ENCODE results near the gene HECA. TPM values are rescaled to one million over a fixed set of nuclear protein-coding genes. Genes with fewer than 3 reads are reported as not detected.
"Not testable (repeated sequence)": the region's sequence is repeated elsewhere in the genome, so short reads cannot be mapped to it uniquely, and the experiment has no call there.

The HECA gene
- total RNA-seq, 2 experiments from 2014 or later: 61.1 to 61.2 TPM

DNA sequence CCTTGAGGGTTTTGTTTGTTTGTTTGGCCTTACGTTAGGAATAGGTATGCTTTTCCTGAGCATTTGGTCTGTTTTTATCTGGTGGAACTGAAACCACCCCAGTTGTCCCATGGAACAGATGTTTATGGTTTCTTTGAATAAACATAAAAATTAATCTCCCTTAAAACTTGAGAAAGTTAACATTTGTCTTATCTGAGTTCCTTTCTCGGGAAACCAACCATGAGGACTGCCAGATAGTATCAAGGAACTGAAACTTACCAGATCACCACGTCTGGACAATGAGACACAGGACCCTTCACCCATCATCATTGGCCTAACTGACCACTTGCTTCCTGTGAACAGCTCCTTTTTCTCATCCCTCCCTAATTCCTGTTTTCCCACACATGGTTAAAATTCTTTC, 15.3 kb upstream of the HECA start:
- Mint-ChIP-seq H3K27ac (no peak overlapping the region), H3K27me3 (ENCODE audit: low read depth) (no peaks in the 10 kb centered on the region), H3K36me3 (ENCODE audit: low read depth) (peaks cover 20% of the 10 kb centered on the region), H3K9me3 (peaks cover 22% of the 10 kb centered on the region), H3K4me3 (no peak overlapping the region), H3K4me1 (ENCODE audit: low read depth) (peaks cover 35% of the 10 kb centered on the region)
- intact Hi-C loops (cut with micrococcal nuclease): loop anchor here (10.0 kb wide), 1 partner anchor 425 kb away; no protein-coding TSS in a partner anchor
- CTCF ChIA-PET: interaction anchor here (0.8 to 1.6 kb wide), 3 partner anchors 16 to 250 kb away, joined by 3 read pairs; no protein-coding TSS in a partner anchor
- DNase-seq: no peak

DNA sequence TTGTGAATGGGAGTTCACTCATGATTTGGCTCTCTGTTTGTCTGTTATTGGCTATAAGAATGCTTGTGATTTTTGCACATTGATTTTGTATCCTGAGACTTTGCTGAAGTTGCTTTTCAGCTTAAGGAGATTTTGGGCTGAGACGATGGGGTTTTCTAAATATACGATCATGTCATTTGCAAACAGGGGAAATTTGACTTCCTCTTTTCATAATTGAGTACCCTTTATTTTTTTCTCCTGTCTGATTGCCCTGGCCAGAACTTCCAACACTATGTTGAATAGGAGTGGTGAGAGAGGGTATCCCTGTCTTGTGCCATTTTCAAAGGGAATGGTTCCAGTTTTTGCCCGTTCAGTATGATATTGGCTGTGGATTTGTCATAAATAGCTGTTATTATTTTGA, 12.1 kb upstream of the HECA start:
- intact Hi-C loops (cut with micrococcal nuclease); H3K27ac Mint-ChIP-seq; H3K27me3 Mint-ChIP-seq (ENCODE audit: low read depth); H3K4me3 Mint-ChIP-seq; DNase-seq: not testable (repeated sequence)
- CTCF ChIA-PET: interaction anchor here (0.8 to 3.4 kb wide), 2 partner anchors 9 to 242 kb away, joined by 3 to 34 read pairs; no protein-coding TSS in a partner anchor
- peaks cover 19% of the 10 kb centered on the region for H3K36me3 Mint-ChIP-seq (ENCODE audit: low read depth)
- H3K4me1 Mint-ChIP-seq (ENCODE audit: low read depth): peaks cover 39% of the 10 kb centered on the region
- peaks cover 20% of the 10 kb centered on the region for H3K9me3 Mint-ChIP-seq

DNA sequence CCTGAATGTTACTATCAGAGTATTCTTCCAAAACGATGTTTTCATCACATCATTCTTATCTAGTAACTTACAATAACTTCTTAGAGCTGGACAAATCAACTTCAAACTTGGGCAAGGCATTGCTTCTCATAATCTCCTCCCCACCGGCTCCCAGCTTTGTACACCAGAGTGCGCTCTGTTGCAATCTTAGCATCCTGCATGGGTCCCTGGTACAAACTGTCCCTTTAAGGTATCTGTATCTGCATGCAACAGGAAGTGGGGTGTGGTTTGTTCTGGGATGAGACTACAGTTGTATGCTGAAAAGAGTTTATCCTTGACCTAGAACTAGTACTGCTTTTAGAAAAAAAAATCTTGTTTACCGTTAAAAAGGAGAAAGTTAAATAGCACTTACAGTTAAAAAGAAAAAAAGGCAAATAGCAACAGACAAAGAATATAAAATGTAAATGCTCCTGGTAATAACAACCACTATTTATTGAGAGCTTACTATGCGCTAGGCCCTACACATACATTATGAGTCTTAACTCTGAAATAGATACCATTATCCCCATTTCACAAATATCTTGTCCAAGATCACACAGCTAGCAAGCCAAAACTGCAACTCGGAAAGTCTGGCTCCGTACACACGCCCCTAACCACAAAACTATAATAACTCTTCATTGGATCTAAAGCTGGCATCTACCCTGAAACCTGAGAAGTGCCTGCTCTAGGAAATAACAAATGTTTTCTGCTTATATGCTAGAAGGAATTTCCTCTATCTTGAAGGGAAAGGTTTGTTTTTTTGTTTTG, 9.8 kb upstream of the HECA start:
- H3K27ac Mint-ChIP-seq: peak overlapping the region; percentile 94
- intact Hi-C loops (cut with micrococcal nuclease): loop anchor here (1.0 to 2.0 kb wide), 10 partner anchors 11 to 308 kb away; partner anchors contain the start of gene TXLNB
- peaks cover 56% of the 10 kb centered on the region for H3K4me1 Mint-ChIP-seq (ENCODE audit: low read depth)
- peaks cover 8% of the 10 kb centered on the region for H3K9me3 Mint-ChIP-seq
- CTCF ChIA-PET: interaction anchor here (0.6 to 3.7 kb wide), 34 partner anchors 8 to 249 kb away, joined by 3 to 34 read pairs (median 4); partner anchors contain the start of genes CITED2, HECA and TXLNB
- H3K27me3 Mint-ChIP-seq (ENCODE audit: low read depth): no peaks in the 10 kb centered on the region
- DNase-seq: peak; percentile 93
- H3K36me3 Mint-ChIP-seq (ENCODE audit: low read depth): peaks cover 5% of the 10 kb centered on the region
- peak overlapping the region; percentile 54 for H3K4me3 Mint-ChIP-seq

DNA sequence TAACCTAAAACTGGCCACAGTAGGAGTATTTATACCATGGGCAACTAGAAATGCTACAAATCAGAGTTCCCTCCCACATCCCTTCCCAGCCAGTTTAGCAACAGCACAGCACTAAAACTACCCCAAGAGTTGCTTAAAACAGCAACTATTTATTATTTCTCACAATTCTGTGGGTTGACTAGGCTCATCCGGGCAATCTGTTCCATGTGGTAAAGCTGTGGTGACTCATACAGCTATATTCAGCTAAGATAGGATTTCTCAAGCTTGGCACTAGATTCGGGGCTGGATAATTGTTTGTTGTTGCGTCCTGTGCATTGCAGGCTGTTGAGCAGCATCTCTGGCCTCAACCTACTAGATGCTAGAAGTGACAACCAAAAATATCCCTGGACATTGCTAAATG, 8.6 kb upstream of the HECA start:
- CTCF ChIA-PET: interaction anchor here (0.6 to 3.7 kb wide), 16 partner anchors 7 to 248 kb away, joined by 3 to 34 read pairs (median 6); partner anchors contain the start of genes CITED2, HECA and TXLNB
- Mint-ChIP-seq H3K27me3 (ENCODE audit: low read depth) (no peaks in the 10 kb centered on the region), H3K27ac (peak overlapping the region; percentile 94), H3K36me3 (ENCODE audit: low read depth) (no peaks in the 10 kb centered on the region), H3K4me1 (ENCODE audit: low read depth) (peaks cover 62% of the 10 kb centered on the region), H3K9me3 (peaks cover under 1% of the 10 kb centered on the region), H3K4me3 (no peak overlapping the region)
- peak; percentile 66 for DNase-seq
- intact Hi-C loops (cut with micrococcal nuclease): no loop called here

DNA sequence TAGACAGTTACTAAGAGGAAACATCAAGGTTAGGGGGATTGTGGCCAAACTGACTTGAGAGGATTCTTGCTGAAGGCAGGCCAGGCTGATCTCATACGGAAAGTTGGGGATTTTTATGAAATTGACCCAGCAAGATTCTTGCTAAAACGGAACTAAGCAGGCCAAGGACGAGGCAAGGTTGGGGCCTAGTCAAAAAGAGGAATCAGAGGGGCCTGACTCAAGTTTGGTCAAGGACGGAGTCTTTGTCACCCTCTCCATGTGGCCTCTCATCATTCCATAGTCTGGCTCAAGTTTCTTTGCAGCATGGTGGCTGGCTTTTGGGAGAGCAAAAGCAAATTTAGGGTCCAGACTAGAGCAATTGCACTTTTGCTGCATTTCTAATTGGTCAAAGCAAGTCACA, 7.9 kb upstream of the HECA start:
- CTCF ChIA-PET: interaction anchor here (0.8 to 3.7 kb wide), 7 partner anchors 7 to 243 kb away, joined by 3 to 18 read pairs (median 8); partner anchors contain the start of gene HECA
- no peaks in the 10 kb centered on the region for H3K9me3 Mint-ChIP-seq
- no peaks in the 10 kb centered on the region for H3K27me3 Mint-ChIP-seq (ENCODE audit: low read depth)
- no peak for DNase-seq
- H3K4me1 Mint-ChIP-seq (ENCODE audit: low read depth): peaks cover 68% of the 10 kb centered on the region
- H3K4me3 Mint-ChIP-seq: no peak overlapping the region
- H3K36me3 Mint-ChIP-seq (ENCODE audit: low read depth): no peaks in the 10 kb centered on the region
- H3K27ac Mint-ChIP-seq: peak overlapping the region; percentile 94
- intact Hi-C loops (cut with micrococcal nuclease): no loop called here

DNA sequence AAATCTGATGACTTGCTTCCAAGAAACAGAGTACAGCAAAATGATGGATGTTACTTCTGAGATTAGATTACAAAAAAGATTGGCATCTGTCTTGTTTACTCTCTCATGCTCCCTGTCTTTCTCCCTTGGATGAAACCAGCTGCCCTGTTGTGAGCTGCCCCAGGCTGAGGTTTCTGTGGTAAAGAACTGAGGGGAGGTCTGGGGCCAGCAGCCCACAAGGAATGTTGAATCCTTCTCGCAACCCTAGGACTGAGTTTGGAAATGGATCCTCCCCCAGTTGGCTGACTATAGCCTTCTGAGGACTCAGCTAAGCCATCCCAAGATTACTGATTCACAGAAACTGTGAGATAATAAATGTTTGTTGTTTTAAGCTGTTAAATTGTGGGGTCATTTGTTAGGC, 5.6 kb upstream of the HECA start:
- Mint-ChIP-seq H3K36me3 (ENCODE audit: low read depth) (no peaks in the 10 kb centered on the region), H3K9me3 (no peaks in the 10 kb centered on the region), H3K27me3 (ENCODE audit: low read depth) (no peaks in the 10 kb centered on the region), H3K4me1 (ENCODE audit: low read depth) (peaks cover 86% of the 10 kb centered on the region), H3K27ac (no peak overlapping the region), H3K4me3 (no peak overlapping the region)
- CTCF ChIA-PET: interaction anchor here (0.6 to 2.6 kb wide), 3 partner anchors 19 to 240 kb away, joined by 3 to 7 read pairs (median 3); no protein-coding TSS in a partner anchor
- intact Hi-C loops (cut with micrococcal nuclease): no loop called here
- DNase-seq: no peak

DNA sequence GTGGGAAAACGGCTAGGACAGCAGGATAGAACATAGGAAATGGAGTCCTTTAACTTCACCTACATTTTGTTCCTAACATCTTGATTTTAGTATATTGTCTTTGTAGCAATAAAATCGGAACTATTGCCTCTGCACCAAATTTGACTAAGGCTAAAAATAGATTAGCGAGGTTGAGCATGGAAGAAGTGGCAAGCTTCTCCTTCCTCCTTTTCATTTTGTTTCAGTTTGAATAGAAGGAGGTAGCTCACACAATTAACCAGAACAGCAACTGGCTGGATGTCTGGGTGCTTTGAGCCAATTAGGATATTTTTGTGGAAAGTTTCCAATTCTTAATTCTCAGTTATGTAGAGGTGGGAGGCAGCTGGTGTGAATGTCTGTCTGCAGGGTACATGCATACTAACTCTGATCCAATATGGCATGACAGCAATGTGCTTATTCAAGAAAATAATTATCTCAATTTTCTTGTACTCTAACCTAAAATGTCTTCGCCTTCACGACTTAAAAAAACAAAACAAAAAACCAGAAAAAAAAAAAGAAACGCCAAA, 3.1 kb upstream of the HECA start:
- CTCF ChIA-PET: interaction anchor here (0.6 to 3.1 kb wide), 9 partner anchors 9 to 315 kb away, joined by 3 to 16 read pairs (median 3); no protein-coding TSS in a partner anchor
- Mint-ChIP-seq H3K36me3 (ENCODE audit: low read depth) (peaks cover 11% of the 10 kb centered on the region), H3K27me3 (ENCODE audit: low read depth) (no peaks in the 10 kb centered on the region), H3K27ac (peak overlapping the region; percentile 82), H3K9me3 (no peaks in the 10 kb centered on the region), H3K4me3 (peak overlapping the region; percentile 65), H3K4me1 (ENCODE audit: low read depth) (peaks cover 67% of the 10 kb centered on the region)
- intact Hi-C loops (cut with micrococcal nuclease): loop anchor here (1.0 to 10.0 kb wide), 4 partner anchors 316 to 1227 kb away; no protein-coding TSS in a partner anchor
- no peak for DNase-seq

DNA sequence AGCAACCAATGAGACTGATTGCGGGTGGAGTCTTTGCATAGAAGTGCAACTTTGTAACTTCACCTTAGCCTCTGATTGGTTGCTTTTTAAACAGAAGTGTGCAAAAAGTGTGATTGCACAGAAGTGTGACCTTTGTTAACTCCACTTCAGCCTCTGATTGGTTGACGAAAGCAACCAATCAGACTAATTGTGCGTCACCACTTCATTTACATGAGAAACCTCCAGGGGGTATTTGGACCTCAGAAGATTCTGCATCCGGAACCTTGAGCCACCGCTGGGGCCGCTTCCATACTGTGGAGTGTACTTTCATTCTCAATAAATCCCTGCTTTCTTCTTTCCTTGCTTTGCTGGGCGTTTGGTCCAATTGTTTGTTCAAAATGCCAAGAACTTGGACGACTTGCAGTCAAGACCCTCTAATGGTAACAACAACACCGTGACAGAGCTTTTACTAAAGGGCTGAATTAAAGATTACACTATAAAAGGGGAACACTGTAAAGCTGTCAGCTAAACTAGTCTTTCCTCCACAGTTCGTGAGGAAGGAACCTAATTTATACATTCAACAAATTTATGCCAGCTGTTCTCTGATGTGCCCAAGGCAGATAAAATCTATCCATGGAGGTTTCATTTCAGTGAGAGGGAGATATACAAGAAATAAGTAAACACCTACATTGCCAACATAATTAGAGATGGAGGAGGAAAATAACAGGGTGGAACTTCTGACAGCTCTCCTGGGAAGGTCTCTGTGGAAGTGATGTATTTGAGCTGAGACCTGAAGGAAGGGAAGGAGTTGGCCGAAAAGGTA, 1.4 kb upstream of the HECA start:
- H3K9me3 Mint-ChIP-seq: no peaks in the 10 kb centered on the region
- intact Hi-C loops (cut with micrococcal nuclease): loop anchor here (10.0 kb wide), 3 partner anchors 539 to 1229 kb away; no protein-coding TSS in a partner anchor
- peak overlapping the region; percentile 14 for H3K4me3 Mint-ChIP-seq
- no peaks in the 10 kb centered on the region for H3K27me3 Mint-ChIP-seq (ENCODE audit: low read depth)
- CTCF ChIA-PET: interaction anchor here (1.0 to 3.1 kb wide), 8 partner anchors 8 to 242 kb away, joined by 3 to 18 read pairs (median 5); no protein-coding TSS in a partner anchor
- peaks cover 56% of the 10 kb centered on the region for H3K4me1 Mint-ChIP-seq (ENCODE audit: low read depth)
- peaks cover 26% of the 10 kb centered on the region for H3K36me3 Mint-ChIP-seq (ENCODE audit: low read depth)
- H3K27ac Mint-ChIP-seq: peak overlapping the region; percentile 43
- DNase-seq: no peak

DNA sequence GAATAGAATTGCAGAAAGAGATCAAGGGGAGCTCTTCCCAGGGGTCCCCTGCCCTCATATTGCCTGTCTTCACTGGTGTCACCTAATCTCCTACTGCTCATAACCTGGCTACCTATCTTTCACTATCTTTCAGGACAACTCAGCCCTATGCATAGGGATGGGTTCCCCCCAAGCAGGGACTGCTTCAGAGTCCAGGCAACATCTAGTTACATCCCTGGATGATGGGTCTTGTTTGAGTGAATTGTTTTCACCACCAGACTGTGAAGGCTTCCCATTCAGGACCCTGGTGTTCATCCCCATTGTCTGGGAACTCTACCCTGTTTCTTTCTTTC, 850 bp upstream of the HECA start:
- Mint-ChIP-seq H3K36me3 (ENCODE audit: low read depth) (peaks cover 29% of the 10 kb centered on the region), H3K27me3 (ENCODE audit: low read depth) (no peaks in the 10 kb centered on the region), H3K9me3 (no peaks in the 10 kb centered on the region), H3K4me3 (peak overlapping the region; percentile 14), H3K4me1 (ENCODE audit: low read depth) (peaks cover 53% of the 10 kb centered on the region), H3K27ac (peak overlapping the region; percentile 12)
- DNase-seq: no peak
- intact Hi-C loops (cut with micrococcal nuclease): loop anchor here (10.0 kb wide), 3 partner anchors 539 to 1229 kb away; no protein-coding TSS in a partner anchor
- CTCF ChIA-PET: interaction anchor here (1.0 to 3.1 kb wide), 10 partner anchors 9 to 242 kb away, joined by 3 to 18 read pairs (median 4); no protein-coding TSS in a partner anchor

DNA sequence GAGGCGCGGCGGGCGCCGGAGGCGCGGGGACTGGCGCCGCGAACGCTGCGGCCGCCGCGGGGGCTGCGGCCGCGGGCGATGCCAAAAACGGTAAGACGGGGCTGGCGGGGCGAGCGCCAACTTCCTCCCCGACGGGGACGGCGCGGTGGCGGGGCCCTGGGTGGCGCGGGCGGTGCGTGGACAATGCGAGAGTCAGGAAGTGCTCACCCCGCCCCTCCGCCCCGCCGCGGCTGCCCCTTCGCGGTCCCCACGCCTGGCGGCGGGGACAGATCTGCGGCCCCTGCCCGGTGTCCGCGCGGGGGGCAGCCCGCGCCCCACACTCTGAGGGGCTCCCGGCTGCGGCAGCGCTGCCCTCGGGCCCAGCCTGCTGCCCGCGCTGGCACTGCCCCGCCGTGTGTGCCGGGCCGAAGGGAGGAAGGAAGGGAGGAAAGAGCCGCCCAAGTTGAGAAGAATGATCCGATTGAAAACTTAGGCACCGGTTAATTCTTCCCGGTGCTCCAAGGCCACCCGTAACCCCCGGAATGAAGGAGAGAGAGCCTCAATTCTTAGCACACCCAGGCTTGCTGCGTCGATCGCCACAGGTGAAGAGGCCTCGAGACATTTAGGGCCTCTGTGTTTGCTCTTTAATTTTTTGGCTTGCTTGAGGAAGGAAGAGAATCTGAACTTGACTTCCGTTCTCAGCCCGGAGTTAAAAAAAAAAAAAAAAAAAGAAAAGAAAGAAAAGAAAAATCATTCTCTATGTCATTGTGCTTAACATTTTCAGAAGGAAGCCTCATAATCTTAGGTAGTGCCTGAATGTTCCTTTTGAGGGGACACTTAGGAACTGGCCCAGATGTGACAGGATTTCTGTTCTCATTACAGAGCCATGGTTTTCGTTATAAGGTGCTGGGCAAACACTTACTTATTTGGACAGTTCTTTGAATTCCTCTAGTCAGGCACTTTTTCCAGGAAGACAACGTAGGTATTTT, 982 bp downstream of the HECA start:
- Mint-ChIP-seq H3K9me3 (no peaks in the 10 kb centered on the region), H3K27ac (peak overlapping the region; percentile 99), H3K27me3 (ENCODE audit: low read depth) (no peaks in the 10 kb centered on the region), H3K4me1 (ENCODE audit: low read depth) (peaks cover 54% of the 10 kb centered on the region), H3K36me3 (ENCODE audit: low read depth) (peaks cover 37% of the 10 kb centered on the region), H3K4me3 (peak overlapping the region; percentile 95)
- intact Hi-C loops (cut with micrococcal nuclease): loop anchor here (1.0 to 10.0 kb wide), 12 partner anchors 10 to 1269 kb away; partner anchors contain the start of genes ABRACL, CCDC28A, TNFAIP3 and TXLNB
- CTCF ChIA-PET: no interaction called here
- DNase-seq: peak; percentile 64
